OCI-M1 (cell line): ENCODE data around the gene MYO1C.
"Not testable (repeated sequence)": the region's sequence is repeated elsewhere in the genome, so short reads cannot be mapped to it uniquely, and the experiment has no call there.

Experiments used
- DNase-seq: peaks from one replicate; lab custom pipeline; 2025; lab: John Stamatoyannopoulos, UW

MYO1C gene

GRCh38 chr17:1509290-1509881 is 16.9 kb upstream of the MYO1C start:
- DNase-seq, result no peak

GRCh38 chr17:1508709-1509108 is 16.2 kb upstream of the MYO1C start:
- DNase-seq, result not testable (repeated sequence)

DNA sequence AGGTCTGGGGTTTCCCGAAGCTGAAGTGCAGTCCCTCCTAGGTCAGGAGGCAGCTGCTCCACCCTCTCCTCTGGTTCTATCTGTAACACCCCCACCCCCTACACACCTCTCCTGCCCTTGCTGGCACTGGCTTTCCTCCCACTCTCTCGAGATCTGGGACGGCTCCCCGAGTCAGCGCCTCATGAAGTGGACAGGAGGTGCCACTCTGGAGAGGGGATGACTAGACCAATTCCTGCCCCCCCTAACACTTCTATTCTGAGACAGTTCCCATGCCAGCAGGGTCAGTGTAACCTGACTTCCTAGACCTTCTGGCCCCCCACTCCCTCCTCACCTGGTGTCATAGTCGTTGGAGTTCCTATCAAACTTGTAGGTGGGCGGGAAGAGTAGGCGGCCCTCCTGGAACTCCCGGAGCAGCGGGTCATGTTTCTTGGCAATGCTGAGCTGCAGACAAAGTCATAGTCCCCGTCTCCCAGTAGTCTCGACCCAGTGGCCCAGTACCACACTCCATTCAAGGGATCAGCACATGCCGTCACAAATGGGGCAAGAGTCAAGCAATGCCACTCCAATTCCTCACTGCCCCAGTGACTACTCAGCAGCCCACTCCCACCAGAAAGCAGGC is 14.3 kb upstream of the MYO1C start:
- no peak for DNase-seq

DNA sequence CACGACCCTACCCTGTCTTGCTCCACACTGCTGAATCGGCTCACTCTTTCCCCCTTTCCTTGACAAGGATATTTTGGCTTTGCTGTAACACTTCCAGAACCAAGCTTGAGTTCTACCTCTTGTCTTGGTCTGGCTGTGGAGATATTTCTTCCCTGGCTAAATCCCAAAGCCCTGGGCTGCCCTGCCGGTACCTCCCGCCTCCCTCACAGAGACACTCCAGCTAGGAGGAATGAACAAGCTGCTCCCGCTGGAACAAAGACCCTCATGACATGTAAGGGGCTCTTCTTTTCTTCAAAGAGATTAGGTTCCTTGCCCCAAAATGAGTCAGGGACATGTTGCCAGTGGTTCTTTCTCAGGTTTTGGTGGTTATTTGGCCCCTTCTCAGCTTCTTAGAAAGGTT is 13.1 kb upstream of the MYO1C start:
- DNase-seq, result no peak

DNA sequence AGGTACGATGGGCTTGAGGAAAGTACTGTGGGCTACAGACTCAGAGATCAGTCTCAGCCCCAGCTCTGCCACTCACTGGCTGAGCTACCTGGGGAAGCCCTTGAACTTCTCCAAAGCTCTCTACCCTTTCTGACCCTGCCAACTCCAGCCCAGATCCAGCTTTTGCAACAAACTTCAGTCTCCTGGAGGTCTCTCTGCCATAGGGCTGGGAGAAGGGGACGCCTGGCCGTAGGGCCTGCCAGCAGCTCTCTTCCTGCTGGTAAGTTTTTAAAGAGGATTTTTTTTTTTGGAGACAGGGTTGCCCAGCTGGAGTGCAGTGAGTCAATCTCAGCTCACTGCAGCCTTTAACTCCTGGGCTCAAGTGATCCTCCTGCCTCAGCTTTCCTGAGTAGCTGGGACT is 12.4 kb upstream of the MYO1C start:
- DNase-seq, result no peak

DNA sequence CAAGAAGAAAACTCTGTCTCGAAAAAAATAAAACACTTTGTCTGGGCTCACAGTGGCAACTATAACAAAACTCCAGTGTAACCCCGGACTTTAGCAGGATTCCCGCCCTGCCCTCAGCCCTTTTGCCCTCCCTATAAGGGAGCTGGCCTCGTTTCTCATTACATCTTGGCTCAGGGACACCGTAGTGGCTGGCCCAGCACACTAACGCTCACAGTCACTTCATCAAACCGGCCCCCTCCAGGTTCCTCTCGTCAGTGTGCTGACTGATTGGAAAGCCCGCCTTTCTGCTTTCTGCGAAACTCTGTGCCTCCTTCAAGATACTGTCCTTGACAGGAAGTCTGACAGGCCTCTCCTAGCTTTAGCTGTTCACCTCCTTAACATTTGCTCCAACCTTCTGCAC is 11.2 kb upstream of the MYO1C start:
- DNase-seq, result no peak

- DNase-seq, result peak; percentile 60
These were observed 6.4 kb upstream of the MYO1C start for GRCh38 chr17:1498869-1499268.

DNA sequence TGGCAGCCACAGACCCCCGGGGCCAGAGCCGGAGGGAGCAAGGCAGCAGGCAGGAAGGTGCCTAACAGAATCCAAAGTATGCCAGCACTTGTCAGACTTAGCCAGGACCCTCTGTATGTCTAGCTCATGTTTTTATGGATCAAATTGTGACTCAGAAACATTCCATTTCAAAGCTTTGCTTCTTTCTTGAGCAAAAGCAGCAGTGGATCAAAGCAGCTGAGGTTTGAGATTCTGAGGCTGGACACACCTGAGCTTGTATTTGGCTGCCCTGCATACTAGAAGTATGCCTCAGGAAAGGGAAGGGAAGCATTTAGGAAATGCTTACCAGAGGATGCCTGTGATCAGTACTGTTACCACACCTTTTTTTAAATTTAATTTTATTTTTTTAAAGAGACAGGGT is 5.7 kb upstream of the MYO1C start:
- no peak for DNase-seq

DNA sequence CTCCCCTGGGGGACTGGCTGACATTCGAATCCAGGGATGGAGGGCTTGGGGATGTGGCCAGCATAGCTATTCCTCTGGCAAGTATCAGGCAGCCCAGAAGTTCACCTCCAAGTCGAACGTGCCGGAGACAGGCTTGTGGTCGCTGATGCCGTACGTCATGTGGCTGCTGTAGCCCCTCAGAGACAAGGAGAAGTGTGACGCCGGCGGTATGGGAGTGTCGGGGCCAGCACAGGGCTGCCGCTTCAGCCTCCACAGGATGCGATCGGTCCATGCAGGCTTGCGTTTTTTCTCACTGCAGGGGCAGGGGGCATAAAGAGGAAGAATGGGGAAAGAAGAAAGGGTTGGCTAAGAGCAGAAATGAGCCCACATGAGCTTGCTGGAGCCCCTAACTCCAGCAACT is 5.3 kb upstream of the MYO1C start:
- DNase-seq, result no peak

DNA sequence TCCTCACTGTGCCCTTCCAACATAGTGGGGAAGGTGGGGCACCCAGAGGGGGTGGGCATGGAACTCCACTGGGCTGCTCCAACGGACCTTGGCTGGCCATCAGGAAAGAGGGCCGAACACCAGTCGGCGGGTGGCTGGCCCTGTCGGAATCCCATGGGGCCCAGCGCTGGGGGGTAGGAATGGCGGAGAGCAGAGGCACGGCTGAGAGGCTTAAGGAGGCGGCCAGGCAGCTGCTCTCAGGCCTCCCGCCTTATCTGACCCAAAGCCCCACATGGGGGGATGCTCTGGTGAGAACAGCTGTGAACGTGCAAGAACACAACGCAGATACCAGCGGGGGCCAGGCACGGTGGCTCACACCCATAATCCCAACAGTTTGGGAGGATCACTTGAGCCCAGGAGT is 4.4 kb upstream of the MYO1C start:
- no peak for DNase-seq

DNA sequence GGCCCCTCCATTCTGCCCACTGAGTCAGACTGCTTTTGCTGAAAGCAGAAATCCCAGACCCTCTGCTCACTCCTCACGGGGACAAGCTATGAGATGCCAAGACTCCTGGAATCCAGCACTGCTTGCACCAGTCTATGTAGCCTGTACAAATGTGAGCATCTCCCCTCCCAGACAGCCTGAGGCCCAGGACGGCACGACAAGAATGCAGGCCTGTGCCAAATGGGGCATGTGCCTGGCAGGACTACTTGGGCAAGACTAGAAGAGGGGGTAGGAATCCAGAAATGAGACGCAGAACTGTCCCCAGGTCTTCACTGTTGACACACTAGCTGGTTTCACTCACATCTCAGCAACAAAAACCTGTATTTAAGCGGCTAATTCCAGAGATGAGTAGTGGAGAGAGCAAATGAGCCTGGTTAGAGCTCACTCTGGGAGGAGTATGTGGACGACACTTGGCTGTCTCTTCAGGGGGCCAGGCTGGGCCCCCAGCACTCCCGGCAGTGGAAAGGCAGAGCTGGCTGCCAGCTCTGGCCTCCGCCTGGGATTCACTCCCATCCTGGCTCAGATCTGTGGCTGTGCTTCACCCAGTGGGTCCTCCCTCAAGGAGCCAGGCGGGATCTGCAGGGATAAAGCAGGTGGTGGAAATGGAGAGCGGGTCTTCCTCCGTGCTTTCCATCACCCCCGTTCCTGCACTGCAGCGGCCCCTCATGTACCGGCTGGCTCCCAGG is 2.9 kb upstream of the MYO1C start:
- DNase-seq, result no peak

DNA sequence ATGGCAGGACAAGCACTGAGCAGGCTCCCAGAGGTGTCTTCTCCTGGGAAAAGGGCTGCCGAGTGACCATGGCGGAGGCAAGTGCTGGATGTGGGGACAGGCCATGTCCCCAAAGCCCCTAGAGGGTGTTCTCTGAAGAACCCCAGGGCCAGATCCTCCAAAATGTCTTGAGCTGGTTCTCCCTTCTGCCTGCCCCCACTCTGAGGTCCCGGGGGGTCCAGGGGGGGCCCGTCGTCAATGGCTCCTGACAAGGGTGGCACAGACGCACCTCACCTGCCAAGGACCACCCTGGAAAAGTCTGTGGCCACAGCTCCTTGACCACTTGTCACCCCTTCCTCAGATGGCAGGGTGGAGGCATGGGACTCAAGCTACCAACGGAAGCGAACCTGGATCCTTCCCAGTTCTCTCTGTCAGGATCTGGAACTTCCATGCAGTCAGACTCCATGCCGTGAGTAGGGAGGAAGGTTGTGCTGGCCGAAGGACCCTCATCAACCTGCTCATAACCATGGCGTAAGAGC is 2.3 kb upstream of the MYO1C start:
- DNase-seq, result no peak

GRCh38 chr17:1494203-1494602 is 1.7 kb upstream of the MYO1C start:
- no peak for DNase-seq

- no peak for DNase-seq
These were observed 950 bp upstream of the MYO1C start for GRCh38 chr17:1493291-1493980.

DNA sequence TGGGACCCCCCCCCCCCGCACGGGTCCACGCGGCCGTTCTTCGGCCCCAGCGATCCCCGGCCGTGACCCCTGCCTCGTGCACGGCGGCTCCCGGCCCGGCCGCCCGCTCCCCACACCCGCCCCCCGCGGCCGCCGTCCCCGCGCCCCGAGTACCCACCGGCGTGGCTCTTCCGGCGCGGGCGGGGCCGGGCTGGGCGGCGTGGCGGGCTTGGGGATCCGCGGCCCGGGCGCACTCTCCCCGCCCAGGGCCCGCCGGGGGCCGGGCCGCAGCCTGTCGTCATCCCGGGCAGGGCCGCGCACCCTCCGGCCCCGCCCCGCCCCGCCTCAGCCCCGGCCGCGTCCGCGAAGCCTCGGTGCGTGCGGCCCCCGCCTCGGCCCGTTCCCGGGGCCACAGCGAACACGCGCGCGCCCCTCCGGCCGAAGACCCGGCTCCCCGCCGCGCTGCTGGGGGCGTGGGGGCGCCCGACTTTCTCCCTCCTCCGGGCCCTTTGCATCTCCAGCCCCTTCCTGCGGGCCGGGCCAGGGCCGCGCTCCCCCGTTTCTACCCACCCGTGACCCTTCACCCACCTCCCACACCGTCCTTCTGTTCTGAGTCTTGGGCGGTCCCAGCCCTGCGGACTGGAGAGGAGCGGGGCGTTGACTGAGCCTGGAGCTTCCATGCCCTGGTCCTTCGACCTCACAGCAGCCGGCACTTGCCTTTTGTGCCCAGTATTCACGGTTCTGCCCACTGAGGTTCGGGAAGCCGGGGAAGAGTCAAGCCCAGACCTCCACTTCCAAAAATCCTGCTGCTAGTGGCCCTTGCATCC is 840 bp downstream of the MYO1C start:
- DNase-seq, result peak; percentile 16

- DNase-seq, result peak; percentile 53
These were observed 1.6 kb downstream of the MYO1C start for GRCh38 chr17:1490643-1491442.

DNA sequence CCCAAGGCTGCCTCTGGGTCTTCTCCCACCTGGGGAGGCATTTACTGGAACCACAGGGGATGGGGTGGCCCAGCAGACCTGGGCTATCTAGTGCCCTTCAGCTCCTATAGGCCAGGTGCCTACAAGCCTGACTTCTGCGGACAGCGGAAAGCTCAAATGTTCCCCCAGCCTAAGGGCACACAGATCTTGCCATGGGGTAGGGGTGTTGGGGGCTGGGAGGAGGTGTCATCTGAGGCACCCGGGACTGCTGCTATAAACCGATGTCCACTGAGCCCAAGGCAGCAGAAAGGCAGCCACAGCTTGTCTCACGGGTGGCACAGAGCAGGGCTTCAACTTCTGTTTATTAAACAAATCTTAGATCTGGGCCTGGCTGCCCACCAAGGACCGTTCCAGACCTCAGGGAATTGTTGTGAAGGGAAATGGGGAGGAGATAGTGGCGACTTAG is 3.6 kb downstream of the MYO1C start:
- DNase-seq, result peak; percentile 5

- peak; percentile 41 for DNase-seq
These were observed 4.3 kb downstream of the MYO1C start for GRCh38 chr17:1487939-1488825.

DNA sequence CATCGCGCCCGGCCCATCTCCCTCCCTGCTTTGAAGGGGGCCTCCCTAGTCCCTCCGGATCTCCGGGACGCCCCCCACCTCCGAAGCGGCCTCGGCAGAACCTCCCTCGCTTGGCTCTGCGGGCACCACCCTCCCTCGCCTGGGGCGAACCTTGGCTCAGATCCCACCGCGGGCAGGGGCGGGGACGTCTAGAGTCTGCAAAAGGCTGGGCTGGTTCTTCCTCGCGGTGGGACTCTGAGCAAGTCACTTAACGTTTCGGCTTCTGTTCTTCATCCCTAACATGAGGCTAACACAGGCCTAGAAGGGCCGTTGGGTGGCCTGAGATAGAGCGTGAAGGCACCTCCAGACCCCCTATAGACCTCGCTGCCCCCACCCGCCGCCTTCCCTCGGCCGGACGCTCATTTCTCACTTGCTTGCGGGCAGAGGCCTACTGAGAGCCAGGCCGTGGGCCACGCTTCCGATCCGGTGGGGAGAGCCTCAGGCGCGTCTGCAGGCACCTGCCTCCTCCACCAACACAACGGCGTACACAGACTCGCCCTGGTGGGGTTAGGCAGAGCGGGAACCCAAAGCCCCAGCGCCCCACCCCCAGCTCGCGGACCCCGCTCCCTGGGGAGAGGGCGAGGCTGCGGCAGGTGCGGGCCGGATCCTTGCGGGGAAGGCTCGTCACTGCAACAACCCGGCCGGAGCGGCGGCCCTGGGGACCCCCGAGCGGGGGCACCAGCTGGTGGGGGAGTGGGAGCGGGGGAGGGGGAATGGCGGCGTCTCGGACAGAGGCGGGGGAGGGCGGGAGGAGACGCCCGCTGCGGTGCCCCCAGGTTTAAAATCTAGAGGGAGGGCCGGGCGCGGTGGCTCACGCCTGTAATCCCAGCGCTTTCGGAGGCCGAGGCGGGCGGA is 5.4 kb downstream of the MYO1C start:
- DNase-seq, result no peak
